ENCODE data around the gene GNA12.

DNA sequence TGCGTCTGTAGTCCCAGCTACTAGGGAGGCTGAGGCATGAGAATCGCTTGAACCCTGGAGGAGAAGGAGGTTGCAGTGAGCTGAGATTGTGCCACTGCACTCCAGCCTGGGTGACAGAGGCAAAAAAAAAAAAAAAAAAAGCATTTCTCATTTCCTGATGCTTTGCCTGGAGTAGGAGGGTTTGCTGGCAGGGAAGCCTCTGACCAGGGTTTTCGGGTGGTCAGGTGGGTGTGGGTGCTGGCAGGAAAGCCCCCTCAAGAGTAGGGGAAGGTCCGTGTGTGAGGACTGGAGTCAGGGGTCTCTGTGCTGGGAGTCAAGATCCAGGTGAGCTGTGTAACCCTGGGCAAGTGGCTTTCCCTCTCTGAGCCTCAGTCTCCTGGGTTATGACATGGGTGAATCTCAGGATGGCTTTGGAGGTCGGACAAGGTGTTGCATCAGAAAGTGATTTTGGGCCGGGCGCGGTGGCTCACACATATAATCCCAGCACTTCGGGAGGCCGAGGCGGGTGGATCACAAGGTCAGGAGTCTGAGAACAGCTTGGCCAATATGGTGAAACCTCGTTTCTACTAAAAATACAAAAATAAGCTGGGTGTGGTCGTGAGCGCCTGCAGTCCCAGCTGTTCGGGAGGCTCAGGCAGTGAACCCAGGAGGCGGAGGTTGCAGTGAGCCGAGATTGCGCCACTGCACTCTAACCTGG, 152.9 kb downstream of the GNA12 start:
- TF ChIP-seq EZH2phosphoT487 (IDR thresholded peaks at IDR 0.05; ENCODE audit: insufficient read depth, low read depth) (no peak), EZH2 (IDR thresholded peaks at IDR 0.05; ENCODE audit: insufficient read depth, poor library complexity, severe bottlenecking) (no peak)

Measured in GM23248 (cell line).